ENCODE data around the gene SAP25.

GRCh38 chr7:100568896-100569844, 4.5 kb downstream of the SAP25 start:
- no peak for TF ChIP-seq CTCF (IDR thresholded peaks at IDR 0.05)
- no peak for TF ChIP-seq POLR2A (IDR thresholded peaks at IDR 0.05)

All from lower leg skin (tissue), 3 donors.